ENCODE results near the gene CENPX.

CENPX gene

DNA sequence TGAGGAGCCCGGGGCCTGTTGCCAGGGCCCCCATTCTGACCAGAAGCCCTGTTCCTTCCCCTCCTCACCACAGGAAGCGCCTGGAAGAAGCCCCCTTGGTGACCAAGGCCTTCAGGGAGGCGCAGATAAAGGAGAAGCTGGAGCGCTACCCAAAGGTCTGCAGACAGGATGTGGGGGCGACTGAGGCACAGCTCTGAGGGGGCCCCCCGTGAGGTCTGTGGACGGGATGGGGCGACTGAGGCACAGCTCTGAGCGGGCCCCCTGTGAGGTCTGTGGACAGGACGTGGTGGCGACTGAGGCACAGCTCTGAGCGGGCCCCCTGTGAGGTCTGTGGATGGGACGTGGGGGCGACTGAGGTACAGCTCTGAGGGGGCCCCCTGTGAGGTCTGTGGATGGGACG lies 13.3 kb downstream of the CENPX start:
- no peak for DNase-seq

DNA sequence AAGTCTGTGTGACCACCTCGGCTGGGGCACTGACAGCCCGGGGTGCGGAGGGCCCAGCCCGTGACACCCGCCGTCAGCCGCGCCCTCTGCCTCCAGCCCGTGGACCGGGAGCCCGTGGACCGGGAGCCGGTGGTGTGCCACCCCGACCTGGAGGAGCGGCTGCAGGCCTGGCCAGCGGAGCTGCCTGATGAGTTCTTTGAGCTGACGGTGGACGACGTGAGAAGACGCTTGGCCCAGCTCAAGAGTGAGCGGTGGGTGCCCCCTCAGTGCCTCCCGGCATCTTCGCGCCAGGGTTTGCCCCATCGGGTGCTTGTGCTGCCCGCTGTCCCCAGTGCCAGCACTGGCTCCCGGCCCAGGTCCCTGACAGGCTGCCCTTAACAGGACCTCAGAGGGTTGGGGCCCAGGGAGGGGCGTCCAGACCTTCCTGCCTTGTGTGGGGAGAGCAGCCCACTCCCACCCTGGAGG lies 13.7 kb downstream of the CENPX start:
- no peak for DNase-seq

- no peak for DNase-seq
Observed at GRCh38 chr17:82008258-82008940, 14.3 kb downstream of the CENPX start.

DNA sequence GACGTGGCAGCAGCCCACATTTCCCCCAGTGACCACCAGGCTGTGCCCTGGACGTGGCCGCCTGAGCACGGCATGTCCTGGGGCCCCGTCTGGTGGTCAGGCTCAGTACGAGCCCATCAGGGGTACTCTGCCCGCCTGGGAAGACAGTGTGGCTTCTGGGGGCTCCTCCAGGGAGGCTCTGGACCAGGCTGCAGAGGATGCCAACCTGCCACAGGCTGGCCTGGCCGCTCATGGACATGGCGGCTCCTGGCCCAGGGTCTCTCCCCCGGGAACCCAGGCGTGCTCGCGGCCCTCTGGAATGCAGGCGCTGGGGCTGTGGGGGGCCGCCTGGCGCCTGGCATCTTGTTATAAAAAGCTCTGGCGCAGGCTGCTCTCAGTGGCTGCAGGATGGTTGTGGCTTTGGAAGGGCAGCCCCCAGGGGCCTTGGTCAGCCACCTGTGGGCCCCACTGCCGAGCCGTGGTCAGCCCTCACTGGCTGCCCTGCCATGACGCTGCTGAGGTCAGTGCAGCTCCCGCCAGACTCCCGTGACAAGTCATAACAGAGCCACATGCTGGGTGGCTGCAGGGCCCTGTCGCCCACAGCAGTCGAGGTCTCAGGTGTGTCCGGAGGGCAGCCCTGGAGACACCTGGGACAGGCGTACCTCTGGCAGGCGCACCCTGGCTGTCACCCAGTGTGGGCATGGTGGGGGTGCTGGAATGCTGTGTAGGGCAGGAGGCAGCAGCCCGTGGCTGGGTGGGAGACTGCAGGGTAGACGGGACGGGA lies 15.0 kb downstream of the CENPX start:
- DNase-seq = no peak

GRCh38 chr17:82007228-82007494 lies 15.5 kb downstream of the CENPX start:
- DNase-seq = no peak

DNA sequence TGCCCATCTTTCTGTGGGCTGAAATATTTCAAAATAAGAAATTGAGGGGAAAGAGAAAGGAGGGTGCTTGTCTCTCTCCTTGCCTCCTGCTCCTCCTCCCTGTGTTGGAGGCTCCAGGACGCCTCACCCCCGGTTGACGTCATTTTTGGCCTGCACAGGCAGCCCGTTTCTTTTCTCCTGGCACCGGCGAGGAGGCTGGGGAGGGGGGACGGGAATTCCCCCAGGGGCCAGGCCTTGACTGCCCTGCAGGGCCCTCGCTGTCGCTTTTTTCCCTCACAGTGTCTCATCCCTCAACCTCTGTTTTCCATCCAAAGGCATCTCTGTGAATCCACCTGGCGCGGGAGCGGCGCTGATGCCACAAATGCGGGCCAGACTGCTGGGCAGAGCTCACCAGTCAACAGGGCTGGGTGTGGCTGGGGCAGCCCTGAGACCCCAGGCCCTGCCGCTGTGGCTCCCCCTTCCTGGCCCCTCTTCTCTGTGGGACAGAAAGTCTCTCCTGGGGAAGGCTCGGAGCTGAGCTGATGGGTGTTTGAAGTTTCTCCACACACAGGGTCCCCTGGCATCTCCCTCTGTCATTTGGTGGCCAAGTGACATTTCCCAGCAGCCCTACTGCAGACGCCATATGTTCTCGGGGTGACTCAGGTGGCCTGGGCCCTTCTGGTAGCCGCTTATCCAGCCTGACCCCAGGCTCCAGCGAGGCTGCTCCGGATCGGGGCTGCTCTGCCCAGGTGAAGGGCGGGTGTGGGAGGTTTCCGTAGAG lies 16.0 kb downstream of the CENPX start:
- DNase-seq = no peak

DNA sequence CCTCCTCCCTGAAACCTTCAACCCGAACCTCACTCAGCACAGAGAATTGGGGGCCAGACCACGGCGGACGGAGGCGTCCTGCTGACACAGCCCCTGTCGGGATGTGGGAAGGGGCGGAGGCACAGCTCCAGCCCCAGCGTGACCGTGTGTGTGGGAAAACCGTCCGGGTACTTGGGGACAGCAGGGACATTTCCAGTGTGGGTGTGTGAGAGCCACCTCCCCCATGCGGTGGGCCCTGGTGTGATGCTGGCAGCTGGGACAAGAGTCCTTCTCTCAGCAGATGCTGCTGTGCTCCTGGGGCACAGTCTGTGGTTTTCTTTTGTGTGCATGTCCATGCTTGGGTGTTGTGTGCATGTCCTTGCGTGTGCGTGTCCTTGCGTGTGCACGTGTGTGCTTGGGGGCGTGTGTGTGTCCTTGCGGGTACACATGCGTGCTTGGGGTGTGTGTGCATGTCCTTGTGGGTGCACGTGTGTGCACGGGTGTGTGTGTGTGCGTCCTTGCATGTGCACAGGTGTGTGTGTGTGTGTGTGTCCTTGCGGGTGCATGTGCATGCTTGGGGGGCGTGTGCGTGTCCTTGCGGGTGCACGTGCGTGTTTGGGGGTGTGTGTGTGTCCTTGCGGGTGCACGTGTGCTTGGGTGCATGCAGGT lies 16.9 kb downstream of the CENPX start:
- no peak for DNase-seq

DNA sequence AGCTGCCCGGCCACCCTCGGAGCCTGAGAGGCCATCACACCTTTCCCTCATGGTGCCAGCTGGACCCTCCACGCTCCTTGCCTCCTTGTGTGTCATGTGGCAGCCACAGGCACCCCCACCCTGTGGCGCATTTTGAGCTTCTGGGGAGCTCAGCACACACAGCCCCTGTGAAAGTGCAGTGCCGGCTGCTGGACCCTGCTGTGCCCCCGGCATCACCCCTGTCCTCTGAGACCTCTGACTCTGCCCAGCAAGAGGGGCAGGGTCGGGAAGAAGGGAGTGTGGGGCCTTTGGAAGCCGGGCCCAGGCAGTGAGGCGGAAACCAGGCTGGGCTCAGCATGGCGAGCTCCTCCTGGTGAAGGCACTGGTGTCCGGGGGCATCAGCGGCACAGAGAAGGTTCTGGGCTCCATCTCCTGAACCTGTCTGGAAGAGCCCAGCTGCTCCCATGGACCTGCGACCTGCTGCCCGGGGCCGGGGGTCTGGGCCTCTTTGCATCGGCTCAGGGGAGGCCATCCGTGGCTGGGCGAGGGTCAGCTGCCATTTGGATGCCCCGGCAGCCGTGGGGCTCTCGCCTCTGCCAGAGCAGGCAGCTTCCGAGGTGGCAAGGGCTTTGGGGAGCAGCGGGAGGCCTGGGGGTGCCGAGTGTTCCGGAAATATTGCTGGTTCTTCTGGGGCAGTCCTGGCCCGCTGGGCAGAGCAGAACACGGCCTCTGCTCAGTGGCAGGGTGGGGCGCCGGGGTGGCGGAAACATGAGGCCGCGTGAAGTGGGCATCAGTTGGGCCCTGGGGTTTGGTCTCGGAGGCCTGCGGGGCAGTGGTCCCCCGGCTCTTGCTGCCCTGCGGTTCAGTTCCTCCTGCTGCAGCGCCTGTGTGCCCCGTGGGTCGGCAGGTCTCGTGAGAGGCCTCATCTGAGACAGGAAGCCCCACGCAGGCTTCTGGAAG lies 17.9 kb downstream of the CENPX start:
- DNase-seq = no peak

GRCh38 chr17:82003411-82004381 lies 19.0 kb downstream of the CENPX start:
- no peak for DNase-seq

- DNase-seq = no peak
Observed at GRCh38 chr17:82001571-82002056, 21.1 kb downstream of the CENPX start.

GRCh38 chr17:82000803-82001570 lies 21.7 kb downstream of the CENPX start:
- DNase-seq = no peak

- DNase-seq = no peak
Observed at GRCh38 chr17:81999976-82000802, 22.5 kb downstream of the CENPX start.

DNA sequence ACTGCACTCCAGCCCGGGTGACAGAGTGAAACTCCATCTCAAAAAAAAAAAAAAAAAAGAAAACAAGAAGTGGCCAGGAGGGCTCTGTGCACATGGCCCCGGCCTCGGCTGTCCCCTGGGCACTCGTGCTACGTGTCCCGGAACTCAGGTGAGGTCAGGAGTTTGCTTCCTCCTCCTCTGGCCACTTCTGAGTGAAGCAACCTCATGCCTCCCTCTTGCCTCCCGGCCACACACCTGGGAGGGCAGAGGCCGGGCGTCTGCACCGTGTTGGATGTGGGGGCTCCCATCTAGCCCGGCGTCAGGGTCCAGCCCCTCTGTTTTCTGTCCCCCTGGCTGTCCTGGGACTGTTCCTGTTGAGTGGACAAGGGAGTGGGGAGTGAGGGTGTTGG lies 23.1 kb downstream of the CENPX start:
- no peak for DNase-seq

GRCh38 chr17:81998691-81999438 lies 23.8 kb downstream of the CENPX start:
- no peak for DNase-seq

DNA sequence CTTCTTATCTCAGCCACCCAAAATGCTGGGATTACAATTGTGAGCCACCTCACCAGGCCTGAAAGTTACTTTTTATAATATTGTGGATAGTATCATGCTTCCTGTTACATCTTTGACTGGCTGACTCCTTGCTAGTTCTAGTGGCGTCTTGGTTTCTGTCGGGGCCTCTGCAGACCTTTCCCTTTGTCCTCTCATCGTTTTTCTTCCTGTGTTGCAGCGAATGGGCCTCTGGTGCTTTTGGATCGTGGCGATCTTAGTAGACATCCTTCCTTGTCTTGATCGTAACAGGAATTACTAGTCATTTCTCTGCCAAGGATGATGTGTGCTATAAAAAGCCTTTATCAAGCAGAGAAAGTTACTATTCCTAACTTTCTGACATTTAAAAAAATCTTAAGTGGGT lies 24.5 kb downstream of the CENPX start:
- DNase-seq = no peak

GRCh38 chr17:81996757-81997441 lies 25.8 kb downstream of the CENPX start:
- no peak for DNase-seq

DNA sequence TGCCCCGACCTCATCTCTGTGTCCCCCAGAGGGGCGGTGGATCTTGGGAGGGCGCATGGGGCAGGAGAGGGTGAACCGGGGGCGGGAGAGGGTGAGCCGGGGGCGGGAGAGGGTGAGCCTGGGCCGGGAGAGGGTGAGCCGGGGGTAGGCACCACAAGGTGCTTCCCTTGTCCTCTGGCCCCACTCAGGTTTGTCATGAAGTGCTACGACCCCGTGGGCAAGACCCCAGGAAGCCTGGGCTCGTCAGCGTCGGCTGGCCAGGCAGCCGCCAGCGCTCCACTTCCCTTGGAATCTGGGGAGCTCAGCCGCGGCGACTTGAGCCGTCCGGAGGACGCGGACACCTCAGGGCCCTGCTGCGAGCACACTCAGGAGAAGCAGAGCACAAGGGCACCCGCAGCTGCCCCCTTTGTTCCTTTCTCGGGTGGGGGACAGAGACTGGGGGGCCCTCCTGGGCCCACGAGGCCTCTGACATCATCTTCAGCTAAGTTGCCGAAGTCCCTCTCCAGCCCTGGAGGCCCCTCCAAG lies 26.4 kb downstream of the CENPX start:
- DNase-seq = no peak

All from cortex of kidney (tissue), 1 donor.